DOHH2 (cell line): ENCODE measurements around the gene POLR3A.

Source experiments
- H3F3A ChIP-seq: fragments of 200-600 bp; sonication (generic), shearing (Covaris generic); 2 replicates; pipeline ENCODE4 v1.6.0; 2016; ENCODE audit warnings: antibody characterized with exemption, mild to moderate bottlenecking; ENCODE audit not compliant: control insufficient read depth, insufficient read depth
- H3K27ac ChIP-seq: fragments of 200-600 bp; sonication (generic); 2 replicates; pipeline ENCODE4 v1.5.1; 2014; ENCODE audit warnings: low read depth, mild to moderate bottlenecking, low read length, moderate library complexity
- H3K27me3 ChIP-seq: fragments of 200-600 bp; sonication (generic); 2 replicates; pipeline ENCODE4 v1.6.1; 2014; ENCODE audit warnings: mild to moderate bottlenecking, low read length, mixed read lengths; ENCODE audit not compliant: control insufficient read depth
- H3K36me3 ChIP-seq: fragments of 200-600 bp; sonication (generic); 2 replicates; pipeline ENCODE4 v1.6.1; 2014; ENCODE audit warnings: mild to moderate bottlenecking, low read length, moderate library complexity, mixed read lengths; ENCODE audit not compliant: control insufficient read depth
- H3K4me1 ChIP-seq: fragments of 200-600 bp; sonication (generic); 2 replicates; pipeline ENCODE4 v1.6.1; 2014; ENCODE audit warnings: mild to moderate bottlenecking, low read length, mixed read lengths; ENCODE audit not compliant: control insufficient read depth
- H3K4me2 ChIP-seq: fragments of 200-600 bp; sonication (generic); 2 replicates; pipeline ENCODE4 v1.6.0; 2014; ENCODE audit warnings: mild to moderate bottlenecking, low read length, moderate library complexity
- H3K4me3 ChIP-seq: fragments of 200-600 bp; sonication (generic); 2 replicates; pipeline ENCODE4 v1.5.1; 2014; ENCODE audit warnings: mild to moderate bottlenecking, low read length, mixed read lengths
- H3K79me2 ChIP-seq: fragments of 200-600 bp; sonication (generic); 2 replicates; pipeline ENCODE4 v1.6.1; 2014; ENCODE audit warnings: mild to moderate bottlenecking, low read length, mixed read lengths; ENCODE audit not compliant: control insufficient read depth
- H3K9me2 ChIP-seq: fragments of 200-600 bp; sonication (generic); replicated peaks from 2 replicates; pipeline ENCODE4 v1.6.1; 2014; ENCODE audit warnings: mild to moderate bottlenecking, low read length, mixed read lengths; ENCODE audit not compliant: control insufficient read depth
- H3K9me3 ChIP-seq: fragments of 200-600 bp; sonication (generic); 2 replicates; pipeline ENCODE4 v1.6.1; 2014; ENCODE audit warnings: antibody characterized with exemption, low read length, mixed read lengths; ENCODE audit not compliant: control insufficient read depth, insufficient read depth
- H4K20me1 ChIP-seq: fragments of 200-600 bp; sonication (generic); 2 replicates; pipeline ENCODE4 v1.6.0; 2014; ENCODE audit warnings: low read depth, mild to moderate bottlenecking, antibody characterized with exemption, low read length, moderate library complexity; ENCODE audit not compliant: control insufficient read depth, insufficient read depth
- CTCF ChIP-seq: fragments of 200-600 bp; sonication (generic); IDR thresholded peaks from one replicate; pipeline ENCODE4 v1.5.1; 2014; ENCODE audit warnings: antibody characterized with exemption, mild to moderate bottlenecking, low read depth, low read length; ENCODE audit not compliant: poor library complexity, severe bottlenecking
- EZH2phosphoT487 ChIP-seq: fragments of 200-600 bp; sonication (generic); IDR thresholded peaks from 2 replicates; pipeline ENCODE4 v1.6.1; 2017; ENCODE audit warnings: borderline replicate concordance, mild to moderate bottlenecking, antibody characterized with exemption, low read length, moderate library complexity, mixed read lengths

POLR3A gene

GRCh38 chr10:77922055-77922454 lies 107.3 kb downstream of the POLR3A start:
- no peaks in the 10 kb centered on the region for H3K79me2 ChIP-seq
- H3K9me3 ChIP-seq = no peaks in the 10 kb centered on the region
- H4K20me1 ChIP-seq = no peaks in the 10 kb centered on the region
- H3K27ac ChIP-seq = no peak overlapping the region
- H3K27me3 ChIP-seq = peaks cover 12% of the 10 kb centered on the region
- no peaks in the 10 kb centered on the region for H3F3A ChIP-seq
- TF ChIP-seq CTCF (no peak), EZH2phosphoT487 (no peak)
- no peaks in the 10 kb centered on the region for H3K36me3 ChIP-seq
- H3K4me2 ChIP-seq = no peak overlapping the region
- no peak overlapping the region for H3K4me3 ChIP-seq
- peaks cover 8% of the 10 kb centered on the region; the same call in 1 of the 2 replicates for H3K4me1 ChIP-seq
- no peaks in the 10 kb centered on the region for H3K9me2 ChIP-seq

GRCh38 chr10:77921395-77921794 lies 107.9 kb downstream of the POLR3A start:
- H3K9me3 ChIP-seq = no peaks in the 10 kb centered on the region
- peaks cover 10% of the 10 kb centered on the region for H3K27me3 ChIP-seq
- no peaks in the 10 kb centered on the region for H3K36me3 ChIP-seq
- no peaks in the 10 kb centered on the region for H3K9me2 ChIP-seq
- TF ChIP-seq EZH2phosphoT487 (no peak), CTCF (no peak)
- H3K4me2 ChIP-seq = no peak overlapping the region
- H4K20me1 ChIP-seq = no peaks in the 10 kb centered on the region
- H3K79me2 ChIP-seq = no peaks in the 10 kb centered on the region
- H3K4me3 ChIP-seq = no peak overlapping the region
- H3K27ac ChIP-seq = no peak overlapping the region
- no peaks in the 10 kb centered on the region for H3F3A ChIP-seq
- peaks cover 8% of the 10 kb centered on the region; the same call in 1 of the 2 replicates for H3K4me1 ChIP-seq

DNA sequence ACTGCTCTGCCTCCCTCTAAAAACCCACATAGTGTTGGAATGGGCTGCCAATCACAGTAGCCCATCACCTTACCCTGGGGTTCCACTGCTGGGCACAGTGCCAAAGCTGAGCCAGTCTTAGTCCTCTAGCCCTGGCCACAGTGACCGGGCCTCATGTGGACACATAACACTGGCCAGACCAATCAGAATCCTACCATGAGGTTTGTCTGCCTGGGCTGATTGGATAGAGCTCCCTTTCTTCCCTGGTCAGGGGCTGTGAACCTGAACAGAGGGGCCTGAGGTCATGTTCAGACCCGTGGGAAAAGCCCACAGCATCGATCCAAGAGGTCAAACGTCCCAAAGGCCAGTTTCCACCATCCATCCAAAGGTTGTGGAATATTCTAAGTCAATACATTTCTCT lies 108.8 kb downstream of the POLR3A start:
- Histone ChIP-seq H3K27me3 (peaks cover 4% of the 10 kb centered on the region), H3K79me2 (no peaks in the 10 kb centered on the region), H3K9me3 (no peaks in the 10 kb centered on the region), H3K4me3 (no peak overlapping the region), H3K4me2 (no peak overlapping the region), H3F3A (no peaks in the 10 kb centered on the region), H3K9me2 (no peaks in the 10 kb centered on the region), H3K27ac (no peak overlapping the region), H3K36me3 (no peaks in the 10 kb centered on the region), H3K4me1 (peaks cover 4% of the 10 kb centered on the region; the same call in 1 of the 2 replicates), H4K20me1 (no peaks in the 10 kb centered on the region)
- TF ChIP-seq EZH2phosphoT487 (no peak), CTCF (no peak)
